ENCODE results near the gene CSPG4. TPM values are rescaled to one million over a fixed set of nuclear protein-coding genes. Genes with fewer than 3 reads are reported as not detected.

Gene CSPG4
- total and polyA plus RNA-seq, 9 of the 15 experiments (the other 6 are each of a cell fraction or from before 2014, with no cell fraction given): under 0.01 to 0.07 (median 0.04) TPM; not detected in 5

GRCh38 chr15:75647370-75648155, 65.1 kb downstream of the CSPG4 start, which contains the start of gene SNX33 (continued):
- peak; percentile 37; the same call in 1 of the 2 replicates for TF ChIP-seq ZBTB17 (CRISPR knock-in tag; IDR thresholded peaks at IDR 0.05)
- no peak for TF ChIP-seq IRF9 (tag; IDR thresholded peaks at IDR 0.05)
- 0 out of 2 replicates have a peak, but pooled peaks have one; percentile 8 for TF ChIP-seq SP1 (CRISPR knock-in tag; IDR thresholded peaks at IDR 0.05)
- no peak for TF ChIP-seq MED1 (CRISPR knock-in tag; IDR thresholded peaks at IDR 0.05; ENCODE audit: borderline replicate concordance)
- TF ChIP-seq ZNF354B (CRISPR knock-in tag; IDR thresholded peaks at IDR 0.05): no peak
- TF ChIP-seq KHSRP (IDR thresholded peaks at IDR 0.05): no peak
- TF ChIP-seq FOXP4 (CRISPR knock-in tag; IDR thresholded peaks at IDR 0.05; ENCODE audit: borderline replicate concordance): 0 out of 2 replicates have a peak, but pooled peaks have one; percentile 17
- TF ChIP-seq ZNF766 (CRISPR knock-in tag; conservative IDR thresholded peaks at IDR 0.05): peak; percentile 40; the same call in 1 of the 2 replicates
- TF ChIP-seq, protein P1, sequence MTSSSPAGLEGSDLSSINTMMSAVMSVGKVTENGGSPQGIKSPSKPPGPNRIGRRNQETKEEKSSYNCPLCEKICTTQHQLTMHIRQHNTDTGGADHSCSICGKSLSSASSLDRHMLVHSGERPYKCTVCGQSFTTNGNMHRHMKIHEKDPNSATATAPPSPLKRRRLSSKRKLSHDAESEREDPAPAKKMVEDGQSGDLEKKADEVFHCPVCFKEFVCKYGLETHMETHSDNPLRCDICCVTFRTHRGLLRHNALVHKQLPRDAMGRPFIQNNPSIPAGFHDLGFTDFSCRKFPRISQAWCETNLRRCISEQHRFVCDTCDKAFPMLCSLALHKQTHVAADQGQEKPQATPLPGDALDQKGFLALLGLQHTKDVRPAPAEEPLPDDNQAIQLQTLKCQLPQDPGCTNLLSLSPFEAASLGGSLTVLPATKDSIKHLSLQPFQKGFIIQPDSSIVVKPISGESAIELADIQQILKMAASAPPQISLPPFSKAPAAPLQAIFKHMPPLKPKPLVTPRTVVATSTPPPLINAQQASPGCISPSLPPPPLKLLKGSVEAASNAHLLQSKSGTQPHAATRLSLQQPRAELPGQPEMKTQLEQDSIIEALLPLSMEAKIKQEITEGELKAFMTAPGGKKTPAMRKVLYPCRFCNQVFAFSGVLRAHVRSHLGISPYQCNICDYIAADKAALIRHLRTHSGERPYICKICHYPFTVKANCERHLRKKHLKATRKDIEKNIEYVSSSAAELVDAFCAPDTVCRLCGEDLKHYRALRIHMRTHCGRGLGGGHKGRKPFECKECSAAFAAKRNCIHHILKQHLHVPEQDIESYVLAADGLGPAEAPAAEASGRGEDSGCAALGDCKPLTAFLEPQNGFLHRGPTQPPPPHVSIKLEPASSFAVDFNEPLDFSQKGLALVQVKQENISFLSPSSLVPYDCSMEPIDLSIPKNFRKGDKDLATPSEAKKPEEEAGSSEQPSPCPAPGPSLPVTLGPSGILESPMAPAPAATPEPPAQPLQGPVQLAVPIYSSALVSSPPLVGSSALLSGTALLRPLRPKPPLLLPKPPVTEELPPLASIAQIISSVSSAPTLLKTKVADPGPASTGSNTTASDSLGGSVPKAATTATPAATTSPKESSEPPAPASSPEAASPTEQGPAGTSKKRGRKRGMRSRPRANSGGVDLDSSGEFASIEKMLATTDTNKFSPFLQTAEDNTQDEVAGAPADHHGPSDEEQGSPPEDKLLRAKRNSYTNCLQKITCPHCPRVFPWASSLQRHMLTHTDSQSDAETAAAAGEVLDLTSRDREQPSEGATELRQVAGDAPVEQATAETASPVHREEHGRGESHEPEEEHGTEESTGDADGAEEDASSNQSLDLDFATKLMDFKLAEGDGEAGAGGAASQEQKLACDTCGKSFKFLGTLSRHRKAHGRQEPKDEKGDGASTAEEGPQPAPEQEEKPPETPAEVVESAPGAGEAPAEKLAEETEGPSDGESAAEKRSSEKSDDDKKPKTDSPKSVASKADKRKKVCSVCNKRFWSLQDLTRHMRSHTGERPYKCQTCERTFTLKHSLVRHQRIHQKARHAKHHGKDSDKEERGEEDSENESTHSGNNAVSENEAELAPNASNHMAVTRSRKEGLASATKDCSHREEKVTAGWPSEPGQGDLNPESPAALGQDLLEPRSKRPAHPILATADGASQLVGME (CRISPR knock-in tag; IDR thresholded peaks at IDR 0.05): no peak
- TF ChIP-seq CREM (IDR thresholded peaks at IDR 0.05; ENCODE audit: low read depth): peak; percentile 43; the same call in 1 of the 2 replicates
- peak; percentile 34; the same call in 1 of the 2 replicates for TF ChIP-seq SMARCC2 (IDR thresholded peaks at IDR 0.05; ENCODE audit: low read depth)
- TF ChIP-seq, protein P2, sequence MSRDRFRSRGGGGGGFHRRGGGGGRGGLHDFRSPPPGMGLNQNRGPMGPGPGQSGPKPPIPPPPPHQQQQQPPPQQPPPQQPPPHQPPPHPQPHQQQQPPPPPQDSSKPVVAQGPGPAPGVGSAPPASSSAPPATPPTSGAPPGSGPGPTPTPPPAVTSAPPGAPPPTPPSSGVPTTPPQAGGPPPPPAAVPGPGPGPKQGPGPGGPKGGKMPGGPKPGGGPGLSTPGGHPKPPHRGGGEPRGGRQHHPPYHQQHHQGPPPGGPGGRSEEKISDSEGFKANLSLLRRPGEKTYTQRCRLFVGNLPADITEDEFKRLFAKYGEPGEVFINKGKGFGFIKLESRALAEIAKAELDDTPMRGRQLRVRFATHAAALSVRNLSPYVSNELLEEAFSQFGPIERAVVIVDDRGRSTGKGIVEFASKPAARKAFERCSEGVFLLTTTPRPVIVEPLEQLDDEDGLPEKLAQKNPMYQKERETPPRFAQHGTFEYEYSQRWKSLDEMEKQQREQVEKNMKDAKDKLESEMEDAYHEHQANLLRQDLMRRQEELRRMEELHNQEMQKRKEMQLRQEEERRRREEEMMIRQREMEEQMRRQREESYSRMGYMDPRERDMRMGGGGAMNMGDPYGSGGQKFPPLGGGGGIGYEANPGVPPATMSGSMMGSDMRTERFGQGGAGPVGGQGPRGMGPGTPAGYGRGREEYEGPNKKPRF (IDR thresholded peaks at IDR 0.05; ENCODE audit: low read depth, low read length): no peak
- TF ChIP-seq ZNF184 (CRISPR knock-in tag; IDR thresholded peaks at IDR 0.05): no peak
- no peak for TF ChIP-seq FOXK2 (conservative IDR thresholded peaks at IDR 0.05 in 1 of 2, IDR thresholded peaks at IDR 0.05 in 1 of 2; ENCODE audit: low read depth in 2 of 2)
- TF ChIP-seq ELF2 (CRISPR knock-in tag; IDR thresholded peaks at IDR 0.05): 0 out of 2 replicates have a peak, but pooled peaks have one; percentile 27
- peak; percentile 33; the same call in 1 of the 2 replicates for TF ChIP-seq BCOR (IDR thresholded peaks at IDR 0.05)
